Left colon (tissue), 2 donors: ENCODE data around the gene C1orf159. TPM values are rescaled to one million over a fixed set of nuclear protein-coding genes. Genes with fewer than 3 reads are reported as not detected.

Experiments used
- ATAC-seq: fragments of 200-7000 bp; cut with Tn5 transposase; one replicate; pipeline ENCODE4 v1.9.1; 2020; ENCODE audit warnings: mild to moderate bottlenecking, moderate library complexity
- DNase-seq, 2 donors: peaks; one replicate each; pipeline ENCODE4 v3.0.0-alpha.2; 2020
- intact Hi-C, 2 donors: fragments of 100-400 bp; cut with DNase I in 1 of 2; cut with micrococcal nuclease in 1 of 2; formaldehyde crosslinking; loops; one replicate each; pipeline versions ENCODE4 v1.11.2 to v1.14.0; 2022; cut with DNase I, micrococcal nuclease
- total RNA-seq, 2 donors: library from RNA; stranded (reverse); fragmentation: NEBNext Ultra II Directional; extraction: Animal tissue kit (Norgen Biotek cat#: 25700); gene quantifications; one replicate each; pipeline ENCODE4 v1.2.1, GENCODE V29; 2021
- donor health status: DM: no; HTN: no; CAD: no.
- donor health status: DM: yes; HTN: yes; CAD: no.

Gene C1orf159
- total RNA-seq, 2 donors from 2014 or later, result 17.6 to 28.6 TPM

GRCh38 chr1:1041092-1041523, 74.8 kb downstream of the C1orf159 start:
- DNase-seq, result peak in 1 of 2 donors; percentile 45
- intact Hi-C loops, result no loop called here
- no peak for ATAC-seq

- intact Hi-C loops, result no loop called here
- DNase-seq, result peak; percentile 75 to 81
- ATAC-seq, result peak; percentile 90
These were observed 75.6 kb downstream of the C1orf159 start for GRCh38 chr1:1040004-1040991.

GRCh38 chr1:1039145-1039910, 76.6 kb downstream of the C1orf159 start:
- DNase-seq, result no peak
- intact Hi-C loops, result no loop called here

GRCh38 chr1:1038694-1039093, 77.2 kb downstream of the C1orf159 start:
- intact Hi-C loops, result no loop called here
- DNase-seq (no peak), ATAC-seq (no peak)

More at GRCh38 chr1:1039145-1039910, 76.6 kb downstream of the C1orf159 start:
- no peak for ATAC-seq

- intact Hi-C loops, result no loop called here
- ATAC-seq, result no peak
- DNase-seq, result no peak
These were observed 78.2 kb downstream of the C1orf159 start for GRCh38 chr1:1037366-1038327.

GRCh38 chr1:1035291-1035943, 80.5 kb downstream of the C1orf159 start:
- DNase-seq (no peak), ATAC-seq (no peak)
- intact Hi-C loops, result no loop called here

GRCh38 chr1:1034439-1034781, 81.5 kb downstream of the C1orf159 start:
- ATAC-seq, result no peak
- intact Hi-C loops, result no loop called here
- no peak for DNase-seq

GRCh38 chr1:1033731-1034438, 82.0 kb downstream of the C1orf159 start:
- ATAC-seq (no peak), DNase-seq (no peak)
- intact Hi-C loops, result no loop called here

- DNase-seq, result peak; percentile 91
- intact Hi-C loops, result no loop called here
- peak; percentile 90 for ATAC-seq
These were observed 82.8 kb downstream of the C1orf159 start for GRCh38 chr1:1033009-1033587.

- DNase-seq (peak in 1 of 2 donors; percentile 67), ATAC-seq (peak; percentile 76)
- intact Hi-C loops, result no loop called here
These were observed 83.5 kb downstream of the C1orf159 start for GRCh38 chr1:1032424-1032823.

Other genes starting within 250 kb of the C1orf159 start
- gene SAMD11, start 192.2 kb downstream of the C1orf159 start, total RNA-seq, result 1 to 10 TPM; 1.6 to 5.1 TPM
- gene NOC2L, start 156.8 kb downstream of the C1orf159 start, total RNA-seq, result 10 to 100 TPM; 42.8 to 48.5 TPM
- 10 to 100 TPM in 1 of 2 donors, 1 to 10 TPM in 1; 9.9 to 13.1 TPM for gene KLHL17, start 155.5 kb downstream of the C1orf159 start, total RNA-seq
- gene PLEKHN1, start 149.6 kb downstream of the C1orf159 start, total RNA-seq, result under 1 TPM; 0.58 to 0.95 TPM
- under 1 TPM in 1 of 2 donors, not detected in 1; 0.14 TPM for gene PERM1, start 134.0 kb downstream of the C1orf159 start, total RNA-seq
- 10 to 100 TPM; 19.5 to 24.2 TPM for gene HES4, start 116.0 kb downstream of the C1orf159 start, total RNA-seq
- 10 to 100 TPM; 31.2 to 37.9 TPM for gene ISG15, start 102.6 kb downstream of the C1orf159 start, total RNA-seq
- 10 to 100 TPM; 54.0 to 59.5 TPM for gene AGRN, start 96.0 kb downstream of the C1orf159 start, total RNA-seq
- 1 to 10 TPM; 3.4 to 5.3 TPM for gene RNF223, start 41.8 kb downstream of the C1orf159 start, total RNA-seq
- gene TTLL10, start 57.8 kb upstream of the C1orf159 start, total RNA-seq, result 1 to 10 TPM; 1.2 to 3.0 TPM
- 1 to 10 TPM in 1 of 2 donors, under 1 TPM in 1; 0.64 to 3.7 TPM for gene TNFRSF18, start 90.5 kb upstream of the C1orf159 start, total RNA-seq
- gene TNFRSF4, start 98.1 kb upstream of the C1orf159 start, total RNA-seq, result 1 to 10 TPM in 1 of 2 donors, under 1 TPM in 1; 0.55 to 1.3 TPM
- 100 to 1,000 TPM; 235 to 273 TPM for gene SDF4, start 115.9 kb upstream of the C1orf159 start, total RNA-seq
- 1 to 10 TPM; 8.2 to 9.6 TPM for gene B3GALT6, start 116.1 kb upstream of the C1orf159 start, total RNA-seq
- gene C1QTNF12, start 130.6 kb upstream of the C1orf159 start, total RNA-seq, result 10 to 100 TPM; 40.0 to 71.6 TPM
- 10 to 100 TPM; 46.3 to 56.3 TPM for gene UBE2J2, start 157.8 kb upstream of the C1orf159 start, total RNA-seq
- 1 to 10 TPM; 1.5 to 1.6 TPM for gene SCNN1D, start 164.3 kb upstream of the C1orf159 start, total RNA-seq
- gene ACAP3, start 191.8 kb upstream of the C1orf159 start, total RNA-seq, result 10 to 100 TPM; 49.2 to 58.7 TPM
- 10 to 100 TPM; 15.5 to 18.7 TPM for gene PUSL1, start 192.5 kb upstream of the C1orf159 start, total RNA-seq
- 10 to 100 TPM; 80.6 to 94.2 TPM for gene INTS11, start 208.6 kb upstream of the C1orf159 start, total RNA-seq
- 10 to 100 TPM; 67.3 to 86.7 TPM for gene CPTP, start 208.7 kb upstream of the C1orf159 start, total RNA-seq
- gene TAS1R3, start 215.2 kb upstream of the C1orf159 start, total RNA-seq, result under 1 TPM; 0.67 to 0.89 TPM
- gene DVL1, start 233.3 kb upstream of the C1orf159 start, total RNA-seq, result 10 to 100 TPM; 57.2 to 69.0 TPM
- 10 to 100 TPM in 1 of 2 donors, 1 to 10 TPM in 1; 8.5 to 20.7 TPM for gene MXRA8, start 242.5 kb upstream of the C1orf159 start, total RNA-seq